HG02610 (cell line): Measurements from ENCODE around the gene GMDS.

Experiments
- ATAC-seq: cut with Tn5 transposase; IDR thresholded peaks from one replicate; pipeline ENCODE4 v1.9.1; 2021; ENCODE audit warnings: mild to moderate bottlenecking, moderate library complexity; ENCODE audit not compliant: unreplicated experiment

GMDS gene

DNA sequence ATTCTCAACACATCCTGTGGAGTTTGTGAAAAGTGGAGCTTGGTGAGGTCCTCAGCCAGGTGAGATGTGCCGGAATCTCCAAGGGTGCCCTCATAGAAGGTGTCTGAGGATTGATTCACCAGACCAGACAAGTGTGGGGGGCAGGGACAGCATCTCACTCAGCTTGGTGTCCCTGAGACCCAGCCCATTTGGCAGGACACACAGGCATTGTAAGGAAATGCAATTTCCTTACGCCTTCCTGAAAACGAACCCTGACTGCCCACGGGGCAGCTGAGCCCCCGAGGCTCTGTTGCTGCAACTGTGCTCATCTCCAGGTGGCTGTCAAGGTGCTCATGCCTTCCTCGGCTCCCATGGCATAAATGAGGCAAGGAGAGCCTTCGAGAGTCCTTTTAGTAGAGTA, 602.3 kb downstream of the GMDS start:
- ATAC-seq: no peak

DNA sequence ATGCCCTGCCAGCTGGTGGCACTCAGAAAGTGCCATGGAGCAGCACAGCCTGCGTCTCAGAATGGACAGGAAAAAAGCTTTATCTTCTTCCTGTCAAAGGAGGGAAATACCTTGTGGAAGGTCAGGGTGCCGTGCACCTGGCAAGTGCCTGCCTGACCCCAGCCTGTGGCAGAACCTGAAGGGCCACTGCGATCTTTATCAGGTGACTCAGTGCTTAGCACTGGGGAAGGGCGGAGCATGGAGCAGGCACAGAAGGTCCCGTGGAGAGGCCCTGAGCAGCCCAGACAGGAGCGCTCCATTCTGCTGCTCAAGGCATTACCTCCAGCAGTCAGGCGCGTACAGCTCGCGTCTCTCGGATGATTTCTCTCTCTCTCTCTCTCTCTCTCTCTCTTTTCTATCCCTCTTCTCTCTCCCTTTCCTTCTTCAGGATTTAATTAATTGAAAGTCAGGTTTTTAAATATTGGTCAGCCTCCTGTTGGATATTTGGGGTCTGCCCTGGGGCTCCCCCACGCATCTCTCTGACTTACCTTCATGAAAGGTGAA, 604.0 kb downstream of the GMDS start:
- no peak for ATAC-seq

DNA sequence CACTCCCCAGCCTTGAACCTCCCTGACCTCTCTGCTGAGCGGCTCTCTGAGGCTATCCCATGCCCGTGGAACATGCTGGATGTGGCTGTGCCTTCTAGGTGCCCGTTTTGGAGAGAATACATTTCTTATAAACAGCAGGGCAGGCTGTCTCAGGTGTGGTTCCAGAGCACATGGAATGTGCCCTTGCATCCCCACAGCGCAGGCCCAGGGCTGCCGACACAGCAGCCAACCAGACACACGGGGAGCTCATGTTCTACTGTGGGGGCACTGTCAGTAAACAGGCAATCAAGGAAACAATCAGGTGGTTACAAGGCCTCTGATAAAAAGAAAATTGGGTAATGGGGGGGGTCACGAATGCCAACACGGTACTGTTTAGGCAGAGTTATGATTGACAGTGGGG, 604.9 kb downstream of the GMDS start:
- no peak for ATAC-seq

DNA sequence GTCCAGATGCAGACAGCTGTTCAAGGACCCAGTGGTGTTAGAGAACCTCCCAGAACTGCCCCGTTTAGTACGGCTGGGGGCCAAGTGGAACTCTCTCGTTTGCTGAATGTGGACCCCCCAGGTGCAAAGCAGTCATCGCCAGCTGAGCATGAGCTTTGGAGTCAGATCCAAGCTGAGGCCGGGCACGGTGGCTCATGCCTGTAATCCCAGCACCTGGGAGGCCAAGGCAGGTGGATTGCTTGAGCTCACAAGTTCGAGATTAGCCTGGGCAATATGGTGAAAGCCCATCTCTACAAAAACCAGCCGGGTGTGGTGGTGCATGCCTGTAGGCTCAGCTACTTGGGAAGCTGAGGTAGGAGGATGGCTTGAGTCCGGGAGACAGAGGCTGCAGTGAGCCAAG, 606.0 kb downstream of the GMDS start:
- ATAC-seq: no peak

DNA sequence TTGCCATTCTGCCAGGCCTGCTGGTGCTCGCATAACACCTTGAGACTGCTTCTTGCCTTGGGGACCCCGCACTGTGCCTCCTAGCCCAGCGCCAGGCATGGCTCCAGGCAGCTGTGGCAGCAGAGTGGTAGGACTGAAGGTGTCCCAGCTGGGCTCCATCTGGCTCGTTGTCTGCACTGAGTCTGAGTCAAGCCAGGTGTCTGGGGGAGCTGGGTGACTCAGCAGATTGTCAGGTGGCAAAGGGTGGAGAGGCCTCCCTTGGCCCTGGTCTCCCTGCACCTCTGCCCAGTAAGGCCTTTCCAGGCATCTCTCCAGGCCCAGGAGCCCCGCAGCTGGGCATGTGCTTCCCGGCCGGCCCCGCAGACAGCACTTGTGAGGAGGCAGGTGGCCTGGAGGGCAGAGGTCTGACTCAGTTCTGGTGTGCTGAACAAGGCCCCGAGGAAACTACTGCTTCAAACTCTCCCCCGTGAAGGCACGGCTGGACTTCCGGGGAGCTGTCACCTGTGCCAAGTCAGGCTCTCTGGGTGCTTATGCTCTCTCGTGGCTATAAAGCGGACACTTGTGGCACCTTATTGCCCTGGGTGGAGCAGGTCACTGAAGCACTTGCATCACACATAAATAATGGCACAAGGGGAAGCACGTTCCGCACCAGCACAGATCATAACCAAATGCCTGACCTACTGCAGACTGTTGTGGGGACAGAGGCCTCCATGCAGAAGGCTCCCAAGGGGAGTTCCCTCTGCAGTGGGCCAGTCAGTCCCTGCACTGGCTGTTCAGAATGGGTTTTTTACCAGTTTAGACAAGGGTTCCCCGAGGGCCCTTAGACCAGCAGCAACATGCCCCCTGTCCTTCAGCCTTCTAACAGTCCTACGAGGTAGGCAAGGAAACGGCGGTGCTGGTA, 608.2 kb downstream of the GMDS start:
- ATAC-seq: peak; percentile 65

DNA sequence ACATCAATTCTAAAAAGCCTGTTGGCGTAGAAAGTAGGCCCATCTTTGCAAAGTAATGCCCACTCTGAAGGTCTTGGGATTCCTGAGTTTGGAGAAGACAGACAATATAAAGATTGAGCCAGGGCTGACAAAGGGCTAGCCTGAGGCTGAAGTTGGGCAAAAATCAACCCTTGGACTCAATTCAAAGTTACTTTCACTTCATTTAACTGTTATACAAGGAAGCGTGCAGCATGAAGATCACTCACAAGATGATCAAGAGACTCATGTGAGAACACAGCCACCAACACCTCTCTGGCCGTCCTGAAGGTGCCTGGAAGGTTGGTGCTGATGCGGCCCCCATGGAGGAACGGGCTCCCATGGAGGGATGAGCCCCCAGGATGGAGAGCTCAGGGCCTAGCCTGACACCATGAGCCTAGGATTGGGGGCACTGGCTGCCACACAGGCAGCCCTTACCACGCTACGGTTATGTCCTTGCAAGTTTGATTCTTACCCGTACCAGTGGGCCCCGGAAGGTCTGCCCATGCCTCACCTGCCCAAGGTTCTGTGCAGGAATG, 609.1 kb downstream of the GMDS start:
- no peak for ATAC-seq

DNA sequence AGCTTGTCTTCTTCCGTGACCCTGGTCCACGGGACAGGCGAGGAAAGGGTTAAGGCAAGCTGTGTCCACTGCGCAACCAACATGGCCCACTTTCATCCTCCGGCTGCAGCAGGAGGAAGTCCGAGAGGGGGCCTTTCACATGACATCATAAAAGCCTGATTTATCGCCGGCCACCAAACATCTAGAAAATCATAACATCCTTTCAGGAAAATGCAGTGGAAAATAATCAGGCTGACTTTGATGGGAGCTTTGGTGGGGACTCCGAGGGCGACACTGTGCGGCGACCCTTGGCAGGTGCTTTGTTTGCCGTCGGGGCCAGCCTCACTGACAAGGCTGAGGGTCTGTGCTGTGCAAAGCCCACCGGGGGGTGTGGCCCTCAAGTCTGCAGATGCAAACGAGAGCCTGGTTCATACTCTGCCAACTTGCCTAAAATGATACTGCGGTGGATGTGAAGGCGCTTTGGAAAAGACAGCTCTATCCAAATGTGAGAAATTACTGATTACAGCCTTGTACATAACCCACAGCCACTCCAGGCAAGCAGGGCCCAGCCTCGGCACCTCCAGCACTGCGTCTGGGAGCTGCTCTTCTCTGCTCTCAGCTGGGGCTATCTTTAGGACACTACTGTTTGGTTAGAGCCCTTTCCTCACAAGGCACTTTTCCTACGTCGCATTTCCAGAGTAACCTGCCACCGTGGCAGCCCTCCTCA, 609.9 kb downstream of the GMDS start:
- no peak for ATAC-seq

DNA sequence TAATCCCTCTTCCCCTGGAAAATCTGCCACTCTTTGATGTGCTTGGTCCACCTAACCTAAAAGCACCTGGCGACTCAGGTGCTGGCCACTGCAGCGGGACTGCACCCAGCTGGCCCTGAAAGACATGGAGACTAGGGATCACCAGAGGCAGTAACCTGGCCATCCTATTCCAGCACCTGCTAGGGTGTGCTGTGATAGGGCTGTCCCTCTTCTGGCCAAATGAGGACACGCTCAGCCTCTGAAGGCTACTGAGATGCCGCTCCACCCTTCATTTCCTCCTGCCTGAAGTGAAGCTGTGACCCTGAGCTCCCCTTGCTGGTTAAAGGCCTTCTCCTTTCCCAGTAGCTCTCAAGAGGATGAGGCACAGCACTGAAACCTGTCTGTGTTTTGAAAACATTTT, 611.3 kb downstream of the GMDS start:
- ATAC-seq: no peak

DNA sequence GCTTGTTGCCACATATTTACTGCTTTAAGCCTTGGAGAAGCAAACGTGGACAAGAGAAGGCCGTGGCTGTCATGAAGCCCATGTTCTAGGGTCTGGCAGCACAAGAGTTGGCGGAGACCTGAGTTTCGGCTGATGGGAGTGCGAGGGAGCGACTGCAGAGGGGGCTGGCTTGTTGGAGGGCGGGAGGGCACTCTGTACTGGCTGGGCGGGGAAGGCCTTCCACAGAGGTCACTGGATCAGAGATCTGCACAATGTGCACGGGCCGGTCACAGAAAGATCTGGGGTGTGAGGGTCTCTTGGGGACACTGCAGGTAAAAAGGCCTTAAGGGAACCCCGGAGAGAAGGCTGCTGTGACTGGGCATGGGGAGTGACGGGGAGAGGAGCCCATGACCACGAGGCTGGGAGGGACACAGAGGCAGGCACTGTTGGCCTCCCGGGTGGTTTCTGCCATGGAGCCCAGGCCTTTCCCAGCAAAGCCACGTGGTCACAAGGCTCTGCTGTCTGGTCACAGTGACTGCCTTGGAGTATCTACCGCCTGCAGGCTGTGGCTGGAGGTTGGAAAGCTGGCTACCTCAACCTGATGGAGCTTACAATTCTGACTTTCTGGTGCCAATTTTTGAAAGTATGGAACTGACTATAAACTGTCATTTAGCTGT, 611.9 kb downstream of the GMDS start:
- ATAC-seq: no peak

DNA sequence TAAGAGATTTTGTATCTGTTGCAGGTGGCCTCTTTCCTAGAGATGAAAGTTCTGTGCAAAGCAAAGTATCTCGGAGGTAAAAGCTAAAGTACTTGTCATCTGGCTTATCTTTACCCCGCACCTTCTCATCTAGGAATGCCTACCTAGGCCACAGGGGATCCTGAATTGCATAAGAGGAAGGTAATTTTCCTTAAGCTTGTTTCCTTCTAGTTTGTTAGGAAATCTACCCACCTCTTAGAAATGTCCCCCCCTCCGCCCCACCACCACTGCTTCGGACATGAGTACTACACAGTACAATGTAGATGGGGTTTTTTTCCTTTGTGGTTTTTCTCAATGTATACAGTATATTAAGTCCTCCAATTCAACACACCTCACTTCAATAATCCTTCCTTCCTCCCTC, 614.2 kb downstream of the GMDS start:
- ATAC-seq: no peak

DNA sequence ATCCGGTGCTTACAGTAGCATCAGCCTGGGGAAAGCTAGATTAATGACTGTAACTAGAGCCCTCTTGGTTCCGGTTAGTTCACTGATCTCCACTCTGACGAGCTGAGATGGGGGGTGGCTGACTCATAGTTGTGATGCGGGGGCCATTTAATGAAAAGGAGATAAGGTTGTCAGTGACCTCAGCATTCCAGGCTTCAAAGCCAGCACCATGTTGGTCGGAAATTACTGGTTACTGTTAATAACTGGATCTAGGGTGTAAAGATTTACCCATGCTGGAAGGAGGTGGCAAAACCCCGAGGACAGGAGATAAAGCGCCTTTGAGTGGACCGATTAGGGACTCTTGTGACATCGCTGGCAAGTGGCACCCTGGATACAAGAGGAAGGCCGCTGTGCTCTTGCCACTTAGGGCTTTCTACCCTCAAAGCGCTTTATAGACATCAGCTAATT, 614.6 kb downstream of the GMDS start:
- ATAC-seq: no peak

DNA sequence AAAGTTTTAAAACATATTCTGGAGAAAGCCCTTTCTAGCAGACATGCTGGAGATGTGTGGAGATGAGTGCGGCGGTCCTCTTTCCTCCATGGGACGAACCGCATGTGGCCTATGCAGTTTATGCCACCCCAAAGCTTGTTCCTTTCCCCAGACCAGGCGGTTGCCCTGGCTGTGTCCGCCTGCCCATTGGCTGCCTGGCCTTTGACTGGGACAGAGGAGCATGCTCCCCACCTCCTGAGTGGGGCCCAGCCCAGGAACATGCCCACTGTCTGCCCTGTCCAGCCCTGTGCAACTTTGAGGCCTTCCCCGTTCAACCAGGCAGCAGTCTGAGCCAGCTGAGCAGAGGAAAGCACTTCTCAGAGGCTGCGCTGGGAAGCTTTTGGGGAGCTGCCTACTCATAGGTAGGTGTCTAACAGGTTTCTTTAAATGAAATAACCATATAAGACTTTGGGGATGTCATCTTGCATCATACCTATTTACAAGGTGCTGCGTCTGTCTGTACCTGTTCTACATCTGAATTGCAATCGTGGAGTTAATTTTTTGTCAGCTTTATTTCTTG, 615.1 kb downstream of the GMDS start:
- ATAC-seq: no peak

DNA sequence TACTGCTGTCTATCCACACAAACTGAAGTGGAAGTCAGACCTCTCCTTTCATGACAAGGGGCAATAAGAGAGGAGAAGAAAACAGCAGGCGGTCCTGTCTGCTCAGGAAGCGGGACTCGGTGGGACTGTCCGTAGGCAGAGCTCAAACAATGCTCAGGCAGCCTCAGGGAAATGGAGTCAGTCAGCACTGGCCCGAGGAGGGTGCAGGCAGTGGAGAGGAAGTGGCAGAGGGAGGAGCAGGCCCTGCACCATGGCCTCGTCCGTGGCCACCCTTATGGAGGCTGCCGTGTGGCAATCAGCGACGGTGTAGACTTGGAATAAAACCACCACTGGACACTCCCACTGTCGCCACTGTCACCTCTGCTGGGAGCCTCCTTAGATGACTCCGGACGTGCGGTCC, 616.1 kb downstream of the GMDS start:
- ATAC-seq: no peak

DNA sequence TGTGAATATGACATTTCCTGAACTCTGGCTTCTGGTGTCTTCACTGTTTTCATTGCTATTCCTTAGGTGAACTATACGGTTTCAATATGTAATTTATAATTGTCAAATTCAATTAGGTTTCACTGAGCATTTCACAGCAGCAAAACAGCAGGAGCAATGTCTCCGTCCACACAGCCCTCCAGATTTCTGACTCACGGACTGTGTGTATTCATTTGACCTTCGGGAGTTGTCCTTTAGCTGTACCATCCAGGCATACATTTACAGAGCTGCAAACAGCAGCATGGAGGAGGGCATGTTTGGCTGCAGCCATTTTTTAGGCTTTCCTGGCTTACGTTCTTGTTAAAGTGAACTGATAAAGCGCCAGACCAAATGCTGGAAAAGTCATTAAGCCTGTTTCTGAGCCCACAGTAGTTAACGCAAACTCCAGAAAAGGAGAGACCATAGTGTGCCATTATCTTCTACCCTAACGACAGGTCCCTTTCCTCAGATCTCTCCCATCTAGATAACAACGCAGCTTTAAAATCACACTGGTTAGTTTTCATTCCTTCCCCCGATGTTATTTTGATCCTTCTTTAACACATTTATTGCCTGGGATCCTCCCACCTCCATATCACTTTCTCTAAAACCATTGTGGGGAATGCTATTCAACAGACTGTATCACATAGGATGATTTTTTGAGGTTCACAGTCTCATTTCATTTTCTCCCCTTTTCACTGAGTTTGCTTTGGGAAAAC, 617.4 kb downstream of the GMDS start:
- no peak for ATAC-seq

DNA sequence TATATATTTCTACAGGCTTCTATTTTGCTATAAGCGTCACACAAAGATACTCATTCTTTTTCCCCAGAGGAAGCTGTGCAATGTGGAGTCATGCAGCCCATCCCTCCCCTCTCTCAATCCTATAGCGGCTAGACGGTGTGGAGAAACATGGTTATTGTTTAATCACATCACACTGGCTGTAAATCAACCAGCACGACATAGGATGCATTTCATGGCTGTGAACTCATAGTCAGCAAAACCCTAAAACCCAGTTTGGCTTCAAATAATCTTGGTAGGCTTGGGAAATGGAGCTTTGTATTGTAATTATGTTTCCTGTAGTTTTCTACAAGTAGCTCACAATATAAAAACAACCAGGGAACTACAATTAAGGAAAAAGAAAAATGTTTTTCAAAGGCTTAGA, 618.9 kb downstream of the GMDS start:
- ATAC-seq: no peak

DNA sequence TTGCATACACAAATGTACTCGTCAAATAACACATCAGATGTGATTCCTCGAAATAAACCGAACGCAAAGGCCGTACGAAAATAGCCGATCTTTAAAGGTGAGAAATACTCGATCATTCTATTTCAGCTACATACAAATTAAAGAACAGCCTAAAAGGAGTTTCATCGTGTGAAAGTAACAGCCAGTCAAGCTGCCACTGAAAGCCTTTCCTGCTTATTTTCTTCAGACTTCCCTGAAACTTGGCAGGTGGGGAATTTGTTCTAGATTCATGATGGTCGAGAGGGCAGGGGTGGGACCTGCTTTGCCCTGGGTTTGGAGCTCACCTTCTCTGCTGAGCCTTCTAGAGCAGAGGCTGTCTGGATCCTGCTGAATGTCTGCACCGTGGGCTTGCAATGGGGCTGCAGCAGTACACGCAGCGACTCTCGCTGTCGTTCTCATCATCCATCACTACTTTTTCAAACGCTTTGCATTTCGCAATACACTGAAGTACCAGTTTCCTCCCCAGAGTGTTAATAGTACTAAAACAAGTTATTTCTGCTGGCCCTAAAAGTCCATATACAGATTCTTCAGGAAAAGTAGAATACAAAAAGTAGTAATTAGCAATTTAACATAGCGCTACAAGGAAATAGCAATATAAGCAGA, 619.5 kb downstream of the GMDS start:
- ATAC-seq: no peak

DNA sequence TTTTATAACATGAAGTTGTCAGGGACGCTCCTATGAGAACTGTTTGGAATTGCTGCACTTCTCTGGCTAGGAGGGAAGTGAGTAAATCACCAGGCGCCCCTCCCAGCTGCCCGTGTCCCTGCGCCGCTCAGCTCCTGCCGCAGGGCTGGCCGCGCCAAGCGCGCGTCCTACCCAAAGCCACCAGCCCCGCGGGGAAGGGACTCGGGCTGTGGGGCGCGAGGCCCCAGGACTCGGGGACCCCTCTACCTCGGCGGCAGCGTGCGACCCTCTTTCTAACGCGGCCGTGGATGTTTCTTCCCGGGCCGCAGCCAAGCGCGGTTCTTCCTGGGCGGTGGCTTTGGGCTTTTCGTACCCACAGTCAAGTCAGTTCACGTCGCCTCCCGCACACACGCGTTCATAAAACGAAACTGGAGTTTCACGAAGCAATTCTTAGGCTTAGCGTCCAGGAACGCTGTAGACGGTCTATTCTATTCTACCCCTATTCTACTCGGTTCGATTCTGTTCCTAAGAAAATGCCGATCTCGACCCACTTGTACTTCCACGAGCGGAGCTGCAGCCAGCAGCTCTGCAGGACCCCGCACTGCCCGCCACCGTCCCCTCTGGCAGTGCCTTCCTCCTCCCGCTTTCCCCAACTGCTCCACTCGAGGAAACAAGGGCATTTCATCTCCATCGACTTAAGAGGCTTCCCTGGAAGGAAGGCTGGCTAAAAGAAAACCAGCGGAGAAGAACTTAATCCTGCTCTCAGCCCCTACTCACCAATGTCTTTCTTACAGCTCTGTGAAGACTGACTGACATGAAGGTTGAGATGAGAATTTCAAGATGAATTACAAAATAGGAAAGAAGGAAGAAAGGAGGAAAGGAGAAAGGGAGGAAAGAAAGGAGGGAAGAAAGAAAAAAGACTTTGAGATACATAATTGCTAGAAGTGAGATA, 620.3 kb downstream of the GMDS start:
- ATAC-seq: peak; percentile 33

DNA sequence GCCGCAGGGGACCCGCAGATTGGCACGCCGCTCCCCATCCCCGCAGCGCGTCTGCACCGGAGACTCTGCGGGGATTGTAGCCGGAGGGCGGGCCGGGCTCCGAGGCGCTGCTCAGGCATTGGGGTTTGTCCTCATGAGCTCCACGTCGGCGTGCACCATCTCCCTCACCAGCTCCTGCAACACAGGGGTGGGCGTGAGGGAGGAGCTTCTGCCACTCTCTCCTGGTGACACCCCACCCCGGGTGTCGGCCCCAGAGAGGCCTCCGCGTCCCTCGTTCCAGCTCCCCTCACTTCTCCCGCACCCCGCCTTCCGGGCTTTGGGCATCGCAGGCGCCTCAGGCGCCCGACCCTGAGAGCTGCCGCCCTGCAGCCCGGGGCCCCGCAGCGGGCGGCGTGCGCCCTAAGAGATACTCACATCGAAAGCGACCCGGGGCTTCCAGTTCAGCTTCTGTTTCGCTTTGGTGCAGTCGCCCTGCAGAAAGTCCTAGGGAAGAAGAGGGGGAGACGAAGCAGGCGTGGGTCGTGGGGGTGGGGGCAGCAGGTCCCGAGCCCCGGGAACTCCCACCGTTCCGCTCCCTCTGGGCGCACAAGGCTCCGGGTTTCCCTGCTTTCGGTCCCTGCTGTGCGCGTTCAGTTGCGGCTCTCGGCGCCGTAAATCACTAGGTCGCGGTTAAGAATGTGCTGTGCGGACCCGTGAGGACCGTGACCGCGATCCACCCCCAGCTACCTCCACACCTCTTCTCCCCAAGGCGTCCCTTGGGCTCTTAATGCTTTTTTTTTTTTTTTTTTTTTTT, 621.2 kb downstream of the GMDS start:
- peak; percentile 79 for ATAC-seq
